H9 (cell line): Measurements from ENCODE around the gene TTC39B. TPM values are rescaled to one million over a fixed set of nuclear protein-coding genes. Genes with fewer than 3 reads are reported as not detected.

Experiments used
- DNase-seq: peaks from one replicate; pipeline ENCODE4 v3.0.0-alpha.2; 2017
- H2AFZ ChIP-seq: one replicate; pipeline ENCODE4 v1.6.1; 2013; ENCODE audit warnings: mild to moderate bottlenecking, low read length, control low read depth, moderate library complexity
- H2AK5ac ChIP-seq: 2 replicates; pipeline ENCODE4 v1.6.1; 2013; ENCODE audit warnings: low read length, control low read depth, mixed read lengths; ENCODE audit not compliant: insufficient read length
- H2BK120ac ChIP-seq: one replicate; pipeline ENCODE4 v1.6.1; 2013; ENCODE audit warnings: low read depth, mild to moderate bottlenecking, low read length, control low read depth, inconsistent platforms; ENCODE audit not compliant: poor library complexity, severe bottlenecking
- H2BK12ac ChIP-seq: 2 replicates; pipeline ENCODE4 v1.6.1; 2013; ENCODE audit warnings: low read length, control low read depth, mixed read lengths, low read depth; ENCODE audit not compliant: insufficient read length
- H2BK15ac ChIP-seq: 2 replicates; pipeline ENCODE4 v1.6.1; 2013; ENCODE audit warnings: low read depth, low read length, control low read depth
- H2BK20ac ChIP-seq: one replicate; pipeline ENCODE4 v1.6.1; 2013; ENCODE audit warnings: low read depth, mild to moderate bottlenecking, low read length, control low read depth, inconsistent platforms; ENCODE audit not compliant: poor library complexity, severe bottlenecking
- H2BK5ac ChIP-seq: 2 replicates; pipeline ENCODE4 v1.6.1; 2013; ENCODE audit warnings: low read length, control low read depth, mixed read lengths; ENCODE audit not compliant: insufficient read length
- H3K14ac ChIP-seq: 2 replicates; pipeline ENCODE4 v1.6.1; 2013; ENCODE audit warnings: low read length, control low read depth; ENCODE audit not compliant: insufficient read depth
- H3K18ac ChIP-seq: 2 replicates; pipeline ENCODE4 v1.6.1; 2013; ENCODE audit warnings: low read depth, mild to moderate bottlenecking, mixed read lengths, low read length, control low read depth; ENCODE audit not compliant: insufficient read length
- H3K23ac ChIP-seq: 2 replicates; pipeline ENCODE4 v1.6.1; 2013; ENCODE audit warnings: low read length, control low read depth, mixed read lengths, low read depth; ENCODE audit not compliant: insufficient read length
- H3K23me2 ChIP-seq: 2 replicates; pipeline ENCODE4 v1.6.1; 2013; ENCODE audit warnings: low read depth, mild to moderate bottlenecking, mixed read lengths, low read length, control low read depth; ENCODE audit not compliant: insufficient read length, poor library complexity, severe bottlenecking
- H3K27ac ChIP-seq: 2 replicates; pipeline ENCODE4 v1.5.1; 2013; ENCODE audit warnings: low read length, control low read depth, mixed read lengths, low read depth; ENCODE audit not compliant: insufficient read length
- H3K27me3 ChIP-seq: 2 replicates; pipeline ENCODE4 v1.6.1; 2013; ENCODE audit warnings: low read length, control low read depth, inconsistent platforms; ENCODE audit not compliant: insufficient read depth
- H3K4ac ChIP-seq: 2 replicates; pipeline ENCODE4 v1.6.1; 2013; ENCODE audit warnings: low read depth, mild to moderate bottlenecking, control low read depth, inconsistent platforms, low read length, moderate library complexity
- H3K4me1 ChIP-seq: 2 replicates; pipeline ENCODE4 v1.6.1; 2013; ENCODE audit warnings: low read length, control low read depth, inconsistent platforms; ENCODE audit not compliant: insufficient read depth
- H3K4me2 ChIP-seq: 2 replicates; pipeline ENCODE4 v1.6.1; 2013; ENCODE audit warnings: low read length, control low read depth, mixed read lengths; ENCODE audit not compliant: insufficient read length, insufficient read depth
- H3K56ac ChIP-seq: 2 replicates; pipeline ENCODE4 v1.6.1; 2013; ENCODE audit warnings: low read depth, mild to moderate bottlenecking, mixed read lengths, low read length, control low read depth; ENCODE audit not compliant: insufficient read length
- H3K79me1 ChIP-seq: 2 replicates; pipeline ENCODE4 v1.6.1; 2013; ENCODE audit warnings: low read depth, mild to moderate bottlenecking, moderate library complexity, low read length, control low read depth, inconsistent platforms; ENCODE audit not compliant: insufficient read depth, poor library complexity, severe bottlenecking
- H3K79me2 ChIP-seq: 2 replicates; pipeline ENCODE4 v1.6.1; 2013; ENCODE audit warnings: low read length, control low read depth, inconsistent platforms; ENCODE audit not compliant: insufficient read depth
- H3K9ac ChIP-seq: 2 replicates; pipeline ENCODE4 v1.6.1; 2013; ENCODE audit warnings: low read length, control low read depth, mixed read lengths; ENCODE audit not compliant: insufficient read length; ENCODE audit errors: extremely low read depth
- H3K9me3 ChIP-seq: one replicate; pipeline ENCODE4 v1.6.1; 2013; ENCODE audit warnings: low read depth, low read length, inconsistent platforms; ENCODE audit not compliant: control insufficient read depth
- H3T11ph ChIP-seq: one replicate; pipeline ENCODE4 v1.6.1; 2013; ENCODE audit warnings: mild to moderate bottlenecking, low read length, control low read depth, inconsistent platforms
- H4K20me1 ChIP-seq: one replicate; pipeline ENCODE4 v1.6.1; 2013; ENCODE audit not compliant: control insufficient read depth, insufficient read length, insufficient read depth
- H4K5ac ChIP-seq: 2 replicates; pipeline ENCODE4 v1.6.1; 2013; ENCODE audit warnings: low read depth, mild to moderate bottlenecking, mixed read lengths, low read length, control low read depth; ENCODE audit not compliant: insufficient read length
- H4K8ac ChIP-seq: replicated peaks from 2 replicates; pipeline ENCODE4 v1.6.1; 2013; ENCODE audit warnings: low read length, control low read depth, mixed read lengths, low read depth; ENCODE audit not compliant: insufficient read length
- H4K91ac ChIP-seq: 2 replicates; pipeline ENCODE4 v1.6.1; 2013; ENCODE audit warnings: low read depth, mild to moderate bottlenecking, moderate library complexity, mixed read lengths, low read length, control low read depth; ENCODE audit not compliant: insufficient read length
- H3K27ac Mint-ChIP-seq, 3 experiments: 2 replicates in 2 of 3; 3 replicates in 1 of 3; pipeline ENCODE4 v1.8.0; 2020 to 2021; ENCODE audit warnings: mixed read lengths in 3 of 3, mild to moderate bottlenecking in 1 of 3, moderate library complexity in 1 of 3
- H3K27me3 Mint-ChIP-seq: 2 replicates; pipeline ENCODE4 v1.8.0; 2021; ENCODE audit warnings: low read depth, mild to moderate bottlenecking, moderate library complexity, mixed read lengths
- H3K36me3 Mint-ChIP-seq, 3 experiments: 2 replicates in 2 of 3; 3 replicates in 1 of 3; pipeline ENCODE4 v1.8.0; 2020 to 2021; ENCODE audit warnings: low read depth in 3 of 3, mixed read lengths in 3 of 3; ENCODE audit not compliant: insufficient read depth in 1 of 3
- H3K4me1 Mint-ChIP-seq, 2 experiments: 2 replicates each; pipeline ENCODE4 v1.8.0; 2020; ENCODE audit warnings: mixed read lengths in 2 of 2
- H3K4me3 Mint-ChIP-seq, 2 experiments: 2 replicates in 1 of 2; 3 replicates in 1 of 2; pipeline ENCODE4 v1.8.0; 2020 to 2021; ENCODE audit warnings: mild to moderate bottlenecking in 2 of 2, mixed read lengths in 2 of 2, moderate library complexity in 1 of 2
- H3K9me3 Mint-ChIP-seq, 2 experiments: 2 replicates in 1 of 2; 3 replicates in 1 of 2; pipeline ENCODE4 v1.8.0; 2020; ENCODE audit warnings: mild to moderate bottlenecking in 2 of 2, mixed read lengths in 2 of 2, moderate library complexity in 1 of 2
- WGBS: extraction: QIAGEN DNeasy Blood & Tissue Kit; methylation state at CpG from one replicate; pipeline ENCODE4 v1.1.7; 2013; ENCODE audit warnings: missing lambda C conversion rate, low lambda C conversion rate, mixed read lengths; ENCODE audit not compliant: insufficient read length; ENCODE audit errors: extremely low coverage; 5-methylcytosine and 5-hydroxymethylcytosine counted together
- total RNA-seq: library from RNA; stranded (reverse); gene quantifications from 2 replicates; pipeline ENCODE4 v1.2.1, GENCODE V29; 2021
- TF ChIP-seq, protein P1 (sequence below): fragments of 200-600 bp; sonication (generic); conservative IDR thresholded peaks from 3 replicates; pipeline ENCODE4 v1.8.0; 2021; ENCODE audit warnings: antibody characterized with exemption, mild to moderate bottlenecking

The TTC39B gene
- total RNA-seq, 1 experiment from 2014 or later: 8.2 TPM

DNA sequence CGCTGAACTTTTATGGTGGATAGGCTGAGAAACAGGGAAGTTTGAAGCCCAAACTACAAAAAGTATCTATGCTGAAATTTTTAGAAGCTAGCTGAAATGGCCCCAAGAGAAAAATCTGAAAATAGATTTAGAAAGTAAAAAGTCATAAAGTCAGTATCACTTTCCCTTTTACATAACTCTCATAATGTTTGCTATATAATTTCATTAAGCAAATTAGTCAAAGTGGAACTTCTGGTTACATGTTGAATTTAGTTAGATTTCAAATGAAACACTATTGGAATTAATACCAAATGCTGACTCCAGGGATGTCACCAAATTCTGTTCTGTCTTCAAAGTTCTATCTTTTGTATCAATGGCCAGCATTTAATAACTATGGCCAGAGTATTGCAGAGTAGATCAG lies 126.9 kb downstream of the TTC39B start:
- H3K27me3 ChIP-seq: no peaks in the 10 kb centered on the region
- no peak overlapping the region for H4K8ac ChIP-seq
- no peak overlapping the region for H4K5ac ChIP-seq
- H2BK20ac ChIP-seq: no peak overlapping the region
- H3K14ac ChIP-seq: no peak overlapping the region
- H2BK12ac ChIP-seq: no peak overlapping the region
- DNase-seq: no peak
- H3K27ac ChIP-seq: no peak overlapping the region
- TF ChIP-seq, protein P1, sequence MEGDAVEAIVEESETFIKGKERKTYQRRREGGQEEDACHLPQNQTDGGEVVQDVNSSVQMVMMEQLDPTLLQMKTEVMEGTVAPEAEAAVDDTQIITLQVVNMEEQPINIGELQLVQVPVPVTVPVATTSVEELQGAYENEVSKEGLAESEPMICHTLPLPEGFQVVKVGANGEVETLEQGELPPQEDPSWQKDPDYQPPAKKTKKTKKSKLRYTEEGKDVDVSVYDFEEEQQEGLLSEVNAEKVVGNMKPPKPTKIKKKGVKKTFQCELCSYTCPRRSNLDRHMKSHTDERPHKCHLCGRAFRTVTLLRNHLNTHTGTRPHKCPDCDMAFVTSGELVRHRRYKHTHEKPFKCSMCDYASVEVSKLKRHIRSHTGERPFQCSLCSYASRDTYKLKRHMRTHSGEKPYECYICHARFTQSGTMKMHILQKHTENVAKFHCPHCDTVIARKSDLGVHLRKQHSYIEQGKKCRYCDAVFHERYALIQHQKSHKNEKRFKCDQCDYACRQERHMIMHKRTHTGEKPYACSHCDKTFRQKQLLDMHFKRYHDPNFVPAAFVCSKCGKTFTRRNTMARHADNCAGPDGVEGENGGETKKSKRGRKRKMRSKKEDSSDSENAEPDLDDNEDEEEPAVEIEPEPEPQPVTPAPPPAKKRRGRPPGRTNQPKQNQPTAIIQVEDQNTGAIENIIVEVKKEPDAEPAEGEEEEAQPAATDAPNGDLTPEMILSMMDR: no peak
- H3K27me3 Mint-ChIP-seq: no peaks in the 10 kb centered on the region
- H3K9me3 Mint-ChIP-seq: no peaks in the 10 kb centered on the region; a peak in 1 of 5 replicates
- no peak overlapping the region for H4K91ac ChIP-seq
- H3T11ph ChIP-seq: no peak overlapping the region
- H3K18ac ChIP-seq: no peak overlapping the region
- H4K20me1 ChIP-seq: no peaks in the 10 kb centered on the region
- no peak overlapping the region for H3K4me3 Mint-ChIP-seq
- no peaks in the 10 kb centered on the region for H3K23me2 ChIP-seq
- no peak overlapping the region for H3K9ac ChIP-seq
- no peak overlapping the region for H2BK5ac ChIP-seq
- 0 out of 2 replicates have a peak, but pooled peaks cover 3% of the 10 kb centered on the region for H3K4me1 ChIP-seq
- H2AFZ ChIP-seq: no peak overlapping the region
- H3K23ac ChIP-seq: no peak overlapping the region
- H3K27ac Mint-ChIP-seq: no peak overlapping the region
- no peak overlapping the region for H2AK5ac ChIP-seq
- no peak overlapping the region for H3K4ac ChIP-seq
- H3K4me1 Mint-ChIP-seq: peaks cover 6 to 14% of the 10 kb centered on the region in 2 experiments; a peak in 2 of 4 replicates
- H3K79me2 ChIP-seq: no peaks in the 10 kb centered on the region
- H3K79me1 ChIP-seq: no peaks in the 10 kb centered on the region
- H3K9me3 ChIP-seq: no peaks in the 10 kb centered on the region
- H2BK15ac ChIP-seq: no peak overlapping the region
- no peak overlapping the region for H3K4me2 ChIP-seq
- WGBS: no CpG with 5 or more reads among the region's 1 CpG
- H3K36me3 Mint-ChIP-seq: peaks cover 9 to 14% (median 13%) of the 10 kb centered on the region in 3 experiments; a peak in 4 of 7 replicates
- H3K56ac ChIP-seq: no peak overlapping the region
- H2BK120ac ChIP-seq: no peak overlapping the region
